Spleen (tissue), 7 donors: ENCODE measurements around the gene INAVA.

Experiments
- POLR2A ChIP-seq, 3 donors: fragments of 450-650 bp; IDR thresholded peaks; one replicate each; pipeline ENCODE4 v1.5.1; 2017; ENCODE audit warnings: antibody characterized with exemption in 3 of 3, mild to moderate bottlenecking in 1 of 3
- TF ChIP-seq, protein P1 (sequence below), 11 experiments: fragments of 200-600 bp in 7 of 11; fragments of 450-650 bp in 4 of 11; sonication (generic) in 4 of 11; IDR thresholded peaks in 8 of 11; conservative IDR thresholded peaks in 3 of 11; 1 replicate in 7 of 11; 2 replicates in 4 of 11; pipeline versions ENCODE4 v1.4.0 to v1.8.0; 2016 to 2021; ENCODE audit warnings: antibody characterized with exemption in 11 of 11, inconsistent platforms in 4 of 11, mild to moderate bottlenecking in 1 of 11
- donor health status: DM: no; HTN: no; CAD: no; lungs with moderate emphysema.
- donor health status: DM: no; HTN: no; CAD: no.
- donor health status: DM: no; HTN: no; CAD: no.

DNA sequence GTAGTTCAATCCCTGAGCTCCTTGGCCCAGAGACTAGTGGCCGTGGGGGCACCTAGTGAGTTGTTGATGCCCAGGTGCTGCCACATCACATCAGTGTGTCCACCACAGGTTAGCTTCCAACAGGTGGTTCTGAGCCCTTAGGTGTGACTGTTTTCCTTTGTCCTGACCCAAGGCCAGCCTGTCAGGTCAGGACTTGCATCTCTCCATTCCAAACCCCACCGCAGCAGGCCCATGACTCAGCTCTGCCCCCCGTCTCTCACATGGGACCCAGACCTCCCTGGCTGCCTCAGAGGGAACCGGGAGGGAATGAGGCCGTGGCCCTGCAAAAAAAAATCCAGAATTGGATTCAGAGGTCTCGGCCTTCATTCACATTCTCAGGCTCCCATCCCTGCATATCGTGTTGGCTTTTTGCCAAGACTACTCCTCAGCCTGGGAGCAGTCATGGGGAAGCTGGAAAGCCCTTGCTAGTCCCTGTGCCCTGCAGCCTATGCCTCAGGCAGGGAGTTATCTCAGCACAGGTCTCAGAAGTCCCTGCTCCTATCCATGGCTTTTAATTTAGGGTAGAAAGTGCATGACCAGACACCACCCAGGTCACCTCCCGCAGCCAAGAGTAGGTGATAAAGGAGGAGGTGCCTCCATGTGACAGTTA is 7.2 kb downstream of the INAVA start:
- TF ChIP-seq, protein P1, sequence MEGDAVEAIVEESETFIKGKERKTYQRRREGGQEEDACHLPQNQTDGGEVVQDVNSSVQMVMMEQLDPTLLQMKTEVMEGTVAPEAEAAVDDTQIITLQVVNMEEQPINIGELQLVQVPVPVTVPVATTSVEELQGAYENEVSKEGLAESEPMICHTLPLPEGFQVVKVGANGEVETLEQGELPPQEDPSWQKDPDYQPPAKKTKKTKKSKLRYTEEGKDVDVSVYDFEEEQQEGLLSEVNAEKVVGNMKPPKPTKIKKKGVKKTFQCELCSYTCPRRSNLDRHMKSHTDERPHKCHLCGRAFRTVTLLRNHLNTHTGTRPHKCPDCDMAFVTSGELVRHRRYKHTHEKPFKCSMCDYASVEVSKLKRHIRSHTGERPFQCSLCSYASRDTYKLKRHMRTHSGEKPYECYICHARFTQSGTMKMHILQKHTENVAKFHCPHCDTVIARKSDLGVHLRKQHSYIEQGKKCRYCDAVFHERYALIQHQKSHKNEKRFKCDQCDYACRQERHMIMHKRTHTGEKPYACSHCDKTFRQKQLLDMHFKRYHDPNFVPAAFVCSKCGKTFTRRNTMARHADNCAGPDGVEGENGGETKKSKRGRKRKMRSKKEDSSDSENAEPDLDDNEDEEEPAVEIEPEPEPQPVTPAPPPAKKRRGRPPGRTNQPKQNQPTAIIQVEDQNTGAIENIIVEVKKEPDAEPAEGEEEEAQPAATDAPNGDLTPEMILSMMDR (IDR thresholded peaks at IDR 0.05 in 8 of 11, conservative IDR thresholded peaks at IDR 0.05 in 3 of 11): no peak
- no peak for TF ChIP-seq POLR2A (IDR thresholded peaks at IDR 0.05)
